GM19328 (cell line): Measurements from ENCODE around the gene NCBP3.

Source experiments
- ATAC-seq: cut with Tn5 transposase; IDR thresholded peaks from one replicate; pipeline ENCODE4 v1.9.1; 2021; ENCODE audit warnings: mild to moderate bottlenecking, moderate library complexity; ENCODE audit not compliant: unreplicated experiment

The NCBP3 gene

DNA sequence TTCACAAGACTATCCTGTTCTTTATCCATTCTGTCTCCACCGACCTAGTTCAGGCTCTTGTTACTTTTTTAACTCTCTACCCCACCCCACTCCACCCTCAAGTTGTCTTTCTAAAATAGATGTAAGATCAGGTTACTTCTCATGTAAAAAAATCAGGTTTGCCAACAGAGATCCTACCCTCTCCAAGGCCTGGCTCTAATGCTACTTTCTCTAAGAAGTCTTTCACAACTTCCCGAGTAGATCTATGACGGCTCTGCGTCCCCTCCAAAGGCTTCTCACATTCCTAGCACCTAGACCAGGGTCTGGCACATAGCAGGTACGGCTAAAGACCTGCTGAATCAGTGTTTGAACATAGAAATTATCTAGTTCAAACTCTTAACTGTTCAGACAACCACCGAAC, 30.9 kb downstream of the NCBP3 start:
- ATAC-seq: no peak

DNA sequence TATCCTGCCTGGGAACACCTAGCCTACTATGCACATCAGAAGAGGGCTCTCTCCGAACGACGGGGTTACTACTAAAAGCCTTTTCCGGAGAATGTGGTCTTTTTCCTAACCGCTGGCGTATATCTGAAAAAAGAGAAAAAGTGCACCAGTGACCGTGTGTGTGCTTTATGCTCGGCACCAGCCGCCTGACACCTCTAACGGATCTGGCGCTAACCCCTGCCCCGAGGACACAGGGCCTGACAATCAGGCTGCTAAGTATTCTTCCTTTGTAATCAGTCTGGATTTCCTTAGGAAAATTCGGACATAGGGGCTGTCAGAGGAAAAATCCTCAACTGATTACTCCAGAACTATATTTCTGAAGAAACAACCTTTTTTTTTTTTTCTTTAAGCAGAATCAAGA, 31.7 kb downstream of the NCBP3 start:
- ATAC-seq: no peak

- no peak for ATAC-seq
These were observed 32.9 kb downstream of the NCBP3 start for GRCh38 chr17:3813171-3813570.

DNA sequence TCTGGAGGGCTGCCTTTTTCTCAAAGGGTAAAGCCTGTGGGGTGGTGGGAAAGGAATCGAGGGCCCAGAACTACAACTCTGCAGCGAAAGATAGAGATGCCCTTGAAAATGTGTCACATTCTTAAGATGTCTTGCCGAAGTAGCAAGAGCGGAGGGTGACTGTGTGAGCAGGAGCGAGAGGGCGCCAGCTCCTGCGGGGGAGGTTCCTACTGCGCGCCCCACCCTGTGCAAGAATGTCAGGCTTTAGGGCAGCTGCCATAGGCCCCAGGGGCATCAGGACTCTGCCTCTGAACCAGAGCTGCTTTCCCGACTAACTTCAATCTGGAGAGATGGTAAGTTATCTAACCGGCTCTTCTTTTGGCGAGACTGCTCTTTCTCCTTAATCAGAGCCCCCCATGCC, 33.3 kb downstream of the NCBP3 start:
- ATAC-seq: no peak

- ATAC-seq: no peak
These were observed 33.8 kb downstream of the NCBP3 start for GRCh38 chr17:3812284-3812683.

GRCh38 chr17:3810019-3810418, 36.0 kb downstream of the NCBP3 start:
- ATAC-seq: no peak

- no peak for ATAC-seq
These were observed 36.9 kb downstream of the NCBP3 start for GRCh38 chr17:3809135-3809534.

GRCh38 chr17:3808701-3809100, 37.3 kb downstream of the NCBP3 start:
- ATAC-seq: no peak

DNA sequence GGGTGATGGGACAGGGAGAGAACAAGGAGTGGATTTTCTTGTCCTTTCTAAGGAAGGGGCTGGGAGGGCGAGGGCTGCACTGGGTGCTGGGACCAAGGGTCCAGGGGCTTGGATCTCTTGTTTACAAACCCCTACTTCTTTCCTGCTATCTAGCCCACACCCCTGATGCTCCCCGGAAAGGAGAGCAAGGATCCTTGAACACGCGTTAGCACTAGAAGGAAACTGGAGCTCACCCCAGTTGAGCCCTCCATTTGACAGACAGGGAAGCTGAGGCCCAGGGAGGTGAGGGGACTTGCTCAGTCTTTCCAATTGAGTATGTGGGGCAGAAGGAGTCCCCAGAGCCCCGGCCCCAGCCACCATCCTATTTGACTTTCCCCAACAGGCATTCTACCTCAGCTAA, 40.5 kb downstream of the NCBP3 start:
- no peak for ATAC-seq

DNA sequence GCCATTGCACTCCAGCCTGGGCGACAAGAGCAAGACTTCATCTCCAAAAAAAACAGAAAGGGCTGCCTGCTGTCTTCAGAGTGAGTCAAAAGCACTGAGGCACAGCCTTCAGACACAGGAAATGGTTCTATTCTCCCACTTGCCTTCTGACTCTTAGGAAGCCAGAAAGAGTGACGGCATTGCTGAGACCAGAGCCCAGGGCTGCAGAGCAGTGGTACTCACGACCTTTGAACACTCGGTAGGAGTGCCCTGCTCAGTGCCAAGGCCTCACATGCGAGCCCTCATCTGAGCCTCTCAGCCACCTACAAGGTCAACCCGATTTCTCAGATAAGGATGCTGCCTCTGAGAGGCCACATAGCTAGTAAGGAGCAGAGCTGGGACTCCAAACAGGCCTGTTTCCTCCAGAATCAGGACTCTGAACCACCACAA, 41.5 kb downstream of the NCBP3 start:
- no peak for ATAC-seq

DNA sequence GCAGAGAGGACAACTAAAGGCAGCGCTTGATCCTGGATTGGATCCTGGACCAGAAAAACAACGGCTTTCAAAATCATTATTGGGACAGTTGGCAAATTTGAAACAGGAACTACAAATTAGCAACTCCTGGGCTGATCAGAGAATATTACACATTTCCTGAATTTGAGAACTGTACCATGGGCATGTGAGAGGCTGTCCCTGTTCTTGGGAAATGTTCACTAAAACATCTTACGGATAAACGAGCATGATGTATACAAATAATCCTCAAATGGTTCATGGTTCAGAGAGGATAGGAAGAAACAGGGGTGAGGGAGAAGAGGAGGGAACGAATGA, 42.8 kb downstream of the NCBP3 start:
- ATAC-seq: no peak

- ATAC-seq: no peak
These were observed 43.4 kb downstream of the NCBP3 start for GRCh38 chr17:3802461-3803307.

- no peak for ATAC-seq
These were observed 44.3 kb downstream of the NCBP3 start for GRCh38 chr17:3801792-3802191.

GRCh38 chr17:3801347-3801746, 44.7 kb downstream of the NCBP3 start:
- no peak for ATAC-seq

GRCh38 chr17:3800362-3801271, 45.4 kb downstream of the NCBP3 start, which contains the start of gene ITGAE:
ITGAE (minus strand) TSS chr17:3801188; CDS start chr17:3801144, 44 bp downstream.
- ATAC-seq: no peak

DNA sequence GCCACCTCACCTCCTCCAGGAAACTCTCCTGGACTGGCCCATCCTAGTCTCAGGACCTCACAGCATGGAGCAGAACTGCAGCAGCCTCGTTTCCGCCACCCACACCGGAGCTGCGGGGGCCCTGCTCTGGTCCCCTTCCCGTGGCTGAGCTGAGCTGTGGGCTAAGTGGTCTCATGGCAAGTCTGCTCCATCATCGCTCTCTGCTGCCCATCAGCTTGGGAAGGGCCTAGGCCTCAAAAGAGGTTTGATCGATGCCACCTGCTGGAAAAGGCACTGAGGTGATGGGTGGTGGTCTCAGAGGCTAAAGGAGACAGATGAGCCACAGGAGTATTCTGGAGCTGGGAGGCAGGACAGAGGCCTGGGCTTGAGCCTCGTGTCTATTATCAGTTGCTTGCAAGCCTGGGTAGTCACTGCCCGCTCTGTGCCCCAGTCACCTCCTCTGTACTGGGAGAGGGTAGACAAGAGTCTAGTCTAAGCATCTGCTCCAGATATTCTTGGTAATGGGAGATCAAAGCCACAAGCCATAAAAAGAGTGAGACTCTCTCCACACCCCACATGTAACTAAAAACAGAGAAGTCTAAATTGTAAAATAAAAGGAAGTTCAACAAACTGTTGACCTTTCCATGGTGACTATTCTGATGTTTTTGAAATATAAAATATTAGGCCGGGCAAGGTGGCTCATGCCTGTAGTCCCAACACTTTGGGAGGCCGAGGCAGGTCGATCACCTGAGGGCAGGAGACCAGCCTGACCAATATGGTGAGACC, 46.7 kb downstream of the NCBP3 start:
- ATAC-seq: no peak

DNA sequence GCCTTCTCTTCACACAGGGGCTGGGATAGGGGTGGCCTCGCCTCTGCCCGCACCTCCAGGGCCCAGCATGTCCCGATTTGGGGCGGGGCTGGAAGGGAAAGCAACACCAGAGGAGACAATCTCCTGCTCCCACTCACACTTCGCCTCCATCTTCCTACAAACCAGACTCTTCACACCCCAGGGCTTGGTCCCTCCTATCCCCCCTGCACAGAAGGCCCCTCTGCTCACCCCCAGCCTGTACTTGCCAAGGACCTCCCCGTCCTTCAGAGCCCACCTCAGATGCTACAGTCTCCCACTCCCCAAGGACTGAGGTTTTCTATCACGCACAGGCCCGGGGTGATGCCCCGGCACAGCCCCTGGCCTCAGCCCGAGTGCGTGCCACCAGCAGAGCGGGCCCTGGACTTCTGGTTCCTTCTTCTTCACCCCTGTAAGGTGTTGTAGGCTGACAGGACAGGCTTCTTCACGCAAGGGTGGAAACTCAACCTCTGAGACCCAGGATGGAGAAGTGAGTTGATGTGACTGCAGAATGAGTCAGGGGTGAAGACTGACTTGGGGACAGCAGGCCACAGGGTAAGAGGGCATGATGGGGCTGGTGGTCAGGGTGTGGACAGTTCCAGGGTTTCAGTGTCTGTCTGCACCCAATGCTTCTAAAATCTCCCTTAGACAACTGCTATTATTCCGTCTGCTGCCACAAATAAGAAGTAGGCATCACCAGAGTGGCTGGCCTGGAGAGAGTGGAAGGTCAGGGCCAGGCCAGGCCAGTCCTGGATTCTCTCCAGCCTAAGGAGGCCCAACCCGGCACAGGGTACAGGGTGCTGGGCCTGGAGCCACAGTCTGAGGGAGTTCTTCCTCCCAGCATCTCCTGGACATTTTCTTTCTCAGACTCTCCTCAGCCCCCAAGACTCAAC, 47.5 kb downstream of the NCBP3 start:
- no peak for ATAC-seq

DNA sequence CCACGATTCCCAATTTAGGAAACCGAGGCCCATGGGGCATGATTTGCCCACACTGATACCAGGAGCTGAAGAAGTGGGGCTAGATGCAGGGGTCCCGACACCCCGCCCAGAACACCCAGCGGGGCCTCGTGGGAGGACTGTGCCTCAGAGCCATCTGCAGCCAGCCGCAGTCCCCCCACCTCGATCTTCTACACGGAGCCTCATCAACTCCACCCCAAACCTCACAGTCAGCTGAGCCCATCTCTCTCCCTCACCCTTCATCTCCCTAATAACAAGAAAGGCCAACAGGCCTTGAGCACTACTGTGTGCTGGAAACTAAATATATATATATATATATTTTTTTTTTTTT, 49.2 kb downstream of the NCBP3 start:
- ATAC-seq: peak; percentile 36

- ATAC-seq: peak; percentile 63
These were observed 49.8 kb downstream of the NCBP3 start for GRCh38 chr17:3796110-3796821.
